Activated CD4-positive, alpha-beta memory T cell treated with anti-CD3 and anti-CD28 coated beads for 36 hours (primary cell): Measurements from ENCODE around the gene SH3BGR. TPM values are rescaled to one million over a fixed set of nuclear protein-coding genes. Genes with fewer than 3 reads are reported as not detected.

Experiments
- CTCF ChIA-PET: fragments of 350-600 bp; sonication (Branson Sonifier 250); formaldehyde crosslinking; loops from one replicate; lab custom pipeline; 2021; ENCODE audit warnings: antibody characterized with exemption, inconsistent platforms; lab: Charles Lee
- POLR2A ChIA-PET: fragments of 350-600 bp; sonication (Branson Sonifier 250); formaldehyde crosslinking; loops from one replicate; lab custom pipeline; 2021; ENCODE audit warnings: antibody characterized with exemption; lab: Charles Lee
- DNase-seq: peaks from one replicate; pipeline ENCODE4 v3.0.0-alpha.2; 2020
- H3K27ac Mint-ChIP-seq: one replicate; pipeline ENCODE4 v1.8.0; 2021; ENCODE audit warnings: mixed read lengths
- H3K27me3 Mint-ChIP-seq: one replicate; pipeline ENCODE4 v1.8.0; 2021; ENCODE audit warnings: mixed read lengths
- H3K36me3 Mint-ChIP-seq: one replicate; pipeline ENCODE4 v1.8.0; 2021; ENCODE audit warnings: mixed read lengths
- H3K4me1 Mint-ChIP-seq: one replicate; pipeline ENCODE4 v1.8.0; 2021; ENCODE audit warnings: low read depth, mixed read lengths
- H3K4me3 Mint-ChIP-seq: one replicate; pipeline ENCODE4 v1.8.0; 2021; ENCODE audit warnings: mild to moderate bottlenecking, mixed read lengths
- H3K9me3 Mint-ChIP-seq: one replicate; pipeline ENCODE4 v1.8.0; 2021; ENCODE audit warnings: mixed read lengths
- intact Hi-C: fragments of 100-400 bp; cut with micrococcal nuclease; formaldehyde crosslinking; loops from one replicate; pipeline ENCODE4 v1.15.1; 2023
- total RNA-seq, 2 experiments: library from RNA; stranded (reverse); gene quantifications; one replicate each; pipeline ENCODE4 v1.2.3, GENCODE V29; 2021

Gene SH3BGR
- total RNA-seq, 2 experiments from 2014 or later: 1.7 to 3.1 TPM

GRCh38 chr21:39444421-39445180 lies 7.2 kb upstream of the SH3BGR start:
- peaks cover 2% of the 10 kb centered on the region for H3K27me3 Mint-ChIP-seq
- intact Hi-C loops: loop anchor here (1.0 to 10.0 kb wide), 3 partner anchors 56 to 710 kb away; a partner anchor contains a TSS
- no peaks in the 10 kb centered on the region for H3K36me3 Mint-ChIP-seq
- no peak for DNase-seq
- CTCF ChIA-PET: interaction anchor here (0.8 to 1.5 kb wide), 2 partner anchors 14 to 53 kb away, joined by 3 to 5 read pairs; no protein-coding TSS in a partner anchor
- H3K9me3 Mint-ChIP-seq: no peaks in the 10 kb centered on the region
- peaks cover 13% of the 10 kb centered on the region for H3K4me1 Mint-ChIP-seq
- POLR2A ChIA-PET: interaction anchor here (1.5 kb wide), 1 partner anchor 64 kb away, joined by 4 read pairs; a partner anchor contains a TSS
- H3K4me3 Mint-ChIP-seq: peak overlapping the region; percentile 84
- H3K27ac Mint-ChIP-seq: no peak overlapping the region

GRCh38 chr21:39445321-39446269 lies 6.2 kb upstream of the SH3BGR start, which contains the start of gene LCA5L:
Gene LCA5L, minus strand, starts transcription at chr21:39445778. Its CDS starts 17,285 bp downstream, at chr21:39428493.
- intact Hi-C loops: loop anchor here (1.0 to 10.0 kb wide), 5 partner anchors 57 to 711 kb away; a partner anchor contains a TSS
- peak within 1 kb of the TSS; percentile 92 for H3K27ac Mint-ChIP-seq
- H3K27me3 Mint-ChIP-seq: peaks cover 4% of the 10 kb centered on the region
- peaks cover 13% of the 10 kb centered on the region for H3K4me1 Mint-ChIP-seq
- H3K36me3 Mint-ChIP-seq: no peaks in the 10 kb centered on the region
- POLR2A ChIA-PET: no interaction called here
- H3K9me3 Mint-ChIP-seq: no peaks in the 10 kb centered on the region
- CTCF ChIA-PET: interaction anchor here (0.8 kb wide), 2 partner anchors 15 to 99 kb away, joined by 3 read pairs; no protein-coding TSS in a partner anchor
- peak within 1 kb of the TSS; percentile 84 for H3K4me3 Mint-ChIP-seq
- DNase-seq: peak; percentile 93

- POLR2A ChIA-PET: no interaction called here
- no peaks in the 10 kb centered on the region for H3K9me3 Mint-ChIP-seq
- no peak overlapping the region for H3K27ac Mint-ChIP-seq
- H3K4me3 Mint-ChIP-seq: no peak overlapping the region
- H3K4me1 Mint-ChIP-seq: peaks cover 13% of the 10 kb centered on the region
- intact Hi-C loops: loop anchor here (2.0 to 10.0 kb wide), 2 partner anchors 266 to 712 kb away; no protein-coding TSS in a partner anchor
- CTCF ChIA-PET: no interaction called here
- H3K27me3 Mint-ChIP-seq: peaks cover 4% of the 10 kb centered on the region
- no peak for DNase-seq
- H3K36me3 Mint-ChIP-seq: no peaks in the 10 kb centered on the region
Observed at GRCh38 chr21:39447264-39447663, 4.5 kb upstream of the SH3BGR start.

- intact Hi-C loops: no loop called here
- Mint-ChIP-seq H3K4me1 (no peaks in the 10 kb centered on the region), H3K4me3 (no peak overlapping the region), H3K27me3 (peaks cover 4% of the 10 kb centered on the region), H3K9me3 (no peaks in the 10 kb centered on the region), H3K36me3 (no peaks in the 10 kb centered on the region), H3K27ac (no peak overlapping the region)
- ChIA-PET POLR2A (no interaction called here), CTCF (no interaction called here)
- no peak for DNase-seq
Observed at GRCh38 chr21:39452207-39452969, 618 bp downstream of the SH3BGR start.

- ChIA-PET CTCF (no interaction called here), POLR2A (no interaction called here)
- no peaks in the 10 kb centered on the region for H3K36me3 Mint-ChIP-seq
- H3K4me3 Mint-ChIP-seq: no peak overlapping the region
- no peak for DNase-seq
- H3K4me1 Mint-ChIP-seq: no peaks in the 10 kb centered on the region
- H3K27me3 Mint-ChIP-seq: peaks cover 4% of the 10 kb centered on the region
- intact Hi-C loops: no loop called here
- H3K9me3 Mint-ChIP-seq: no peaks in the 10 kb centered on the region
- no peak overlapping the region for H3K27ac Mint-ChIP-seq
Observed at GRCh38 chr21:39452970-39453342, 1.2 kb downstream of the SH3BGR start.

GRCh38 chr21:39453571-39454179 lies 1.9 kb downstream of the SH3BGR start:
- intact Hi-C loops: no loop called here
- CTCF ChIA-PET: no interaction called here
- H3K36me3 Mint-ChIP-seq: no peaks in the 10 kb centered on the region
- H3K9me3 Mint-ChIP-seq: no peaks in the 10 kb centered on the region
- H3K27ac Mint-ChIP-seq: no peak overlapping the region
- H3K27me3 Mint-ChIP-seq: peaks cover 4% of the 10 kb centered on the region
- no peak overlapping the region for H3K4me3 Mint-ChIP-seq
- DNase-seq: no peak
- POLR2A ChIA-PET: no interaction called here
- H3K4me1 Mint-ChIP-seq: no peaks in the 10 kb centered on the region

- CTCF ChIA-PET: no interaction called here
- no peaks in the 10 kb centered on the region for H3K4me1 Mint-ChIP-seq
- no peak for DNase-seq
- no peak overlapping the region for H3K27ac Mint-ChIP-seq
- no peak overlapping the region for H3K4me3 Mint-ChIP-seq
- H3K36me3 Mint-ChIP-seq: no peaks in the 10 kb centered on the region
- intact Hi-C loops: no loop called here
- peaks cover 2% of the 10 kb centered on the region for H3K27me3 Mint-ChIP-seq
- POLR2A ChIA-PET: no interaction called here
- no peaks in the 10 kb centered on the region for H3K9me3 Mint-ChIP-seq
Observed at GRCh38 chr21:39454949-39455668, 3.3 kb downstream of the SH3BGR start.

- ChIA-PET CTCF (no interaction called here), POLR2A (no interaction called here)
- Mint-ChIP-seq H3K27me3 (peaks cover 2% of the 10 kb centered on the region), H3K4me1 (no peaks in the 10 kb centered on the region), H3K27ac (no peak overlapping the region), H3K4me3 (no peak overlapping the region), H3K9me3 (no peaks in the 10 kb centered on the region), H3K36me3 (no peaks in the 10 kb centered on the region)
- no peak for DNase-seq
- intact Hi-C loops: no loop called here
Observed at GRCh38 chr21:39456665-39457064, 4.9 kb downstream of the SH3BGR start.

- H3K27ac Mint-ChIP-seq: no peak overlapping the region
- H3K27me3 Mint-ChIP-seq: no peaks in the 10 kb centered on the region
- CTCF ChIA-PET: interaction anchor here (1.5 kb wide), 1 partner anchor 20 kb away, joined by 4 read pairs; no protein-coding TSS in a partner anchor
- intact Hi-C loops: no loop called here
- no peak overlapping the region for H3K4me3 Mint-ChIP-seq
- H3K4me1 Mint-ChIP-seq: no peaks in the 10 kb centered on the region
- DNase-seq: peak; percentile 28
- POLR2A ChIA-PET: no interaction called here
- H3K9me3 Mint-ChIP-seq: no peaks in the 10 kb centered on the region
- no peaks in the 10 kb centered on the region for H3K36me3 Mint-ChIP-seq
Observed at GRCh38 chr21:39461419-39461818, 9.6 kb downstream of the SH3BGR start.

GRCh38 chr21:39463308-39463707 lies 11.5 kb downstream of the SH3BGR start:
- intact Hi-C loops: no loop called here
- Mint-ChIP-seq H3K27me3 (no peaks in the 10 kb centered on the region), H3K4me3 (no peak overlapping the region), H3K36me3 (no peaks in the 10 kb centered on the region), H3K27ac (no peak overlapping the region), H3K4me1 (no peaks in the 10 kb centered on the region), H3K9me3 (no peaks in the 10 kb centered on the region)
- POLR2A ChIA-PET: no interaction called here
- no peak for DNase-seq
- CTCF ChIA-PET: no interaction called here

GRCh38 chr21:39466584-39466983 lies 14.8 kb downstream of the SH3BGR start:
- intact Hi-C loops: no loop called here

More at GRCh38 chr21:39466584-39466983, 14.8 kb downstream of the SH3BGR start:
- ChIA-PET CTCF (no interaction called here), POLR2A (no interaction called here)
- Mint-ChIP-seq H3K36me3 (no peaks in the 10 kb centered on the region), H3K27me3 (no peaks in the 10 kb centered on the region), H3K4me1 (no peaks in the 10 kb centered on the region), H3K9me3 (no peaks in the 10 kb centered on the region), H3K27ac (no peak overlapping the region), H3K4me3 (no peak overlapping the region)
- no peak for DNase-seq
